RWPE2 (cell line): ENCODE data around the gene ZNF775.

ENCODE experiments used
- ATAC-seq: fragments of 200-7000 bp; cut with Tn5 transposase; 3 replicates; pipeline ENCODE4 v1.9.1; 2021; ENCODE audit warnings: low read depth
- DNase-seq: peaks from one replicate; pipeline ENCODE4 v3.0.0-alpha.2; 2020; ENCODE audit warnings: low spot score
- H3K27ac ChIP-seq: fragments of 450-650 bp; 2 replicates; pipeline ENCODE4 v1.5.1; 2017; ENCODE audit warnings: mild to moderate bottlenecking; ENCODE audit not compliant: poor library complexity, severe bottlenecking
- H3K27me3 ChIP-seq: fragments of 250-450 bp; sonication (Bioruptor Pico); 2 replicates; pipeline ENCODE4 v1.5.1; 2021; ENCODE audit warnings: mild to moderate bottlenecking, moderate library complexity; ENCODE audit not compliant: insufficient read depth, poor library complexity, severe bottlenecking
- H3K36me3 ChIP-seq: fragments of 250-450 bp; sonication (Bioruptor Pico); 2 replicates; pipeline ENCODE4 v1.5.1; 2020; ENCODE audit warnings: low read depth, mild to moderate bottlenecking, moderate library complexity
- H3K4me1 ChIP-seq: fragments of 250-450 bp; sonication (Bioruptor Pico); 2 replicates; pipeline ENCODE4 v1.5.1; 2021; ENCODE audit warnings: mild to moderate bottlenecking, moderate library complexity; ENCODE audit not compliant: insufficient read depth, poor library complexity, severe bottlenecking
- H3K4me3 ChIP-seq: fragments of 250-450 bp; sonication (Bioruptor Pico); 2 replicates; pipeline ENCODE4 v1.5.1; 2021; ENCODE audit warnings: mild to moderate bottlenecking, moderate library complexity; ENCODE audit not compliant: severe bottlenecking
- H3K9me3 ChIP-seq: fragments of 250-450 bp; sonication (Bioruptor Pico); 2 replicates; pipeline ENCODE4 v1.5.1; 2021; ENCODE audit warnings: mild to moderate bottlenecking, moderate library complexity; ENCODE audit not compliant: severe bottlenecking
- TF ChIP-seq, protein P1 (sequence below): fragments of 450-650 bp; IDR thresholded peaks from one replicate; pipeline ENCODE4 v1.5.1; 2017; ENCODE audit warnings: mild to moderate bottlenecking, moderate library complexity; ENCODE audit not compliant: poor library complexity, severe bottlenecking

The ZNF775 gene

DNA sequence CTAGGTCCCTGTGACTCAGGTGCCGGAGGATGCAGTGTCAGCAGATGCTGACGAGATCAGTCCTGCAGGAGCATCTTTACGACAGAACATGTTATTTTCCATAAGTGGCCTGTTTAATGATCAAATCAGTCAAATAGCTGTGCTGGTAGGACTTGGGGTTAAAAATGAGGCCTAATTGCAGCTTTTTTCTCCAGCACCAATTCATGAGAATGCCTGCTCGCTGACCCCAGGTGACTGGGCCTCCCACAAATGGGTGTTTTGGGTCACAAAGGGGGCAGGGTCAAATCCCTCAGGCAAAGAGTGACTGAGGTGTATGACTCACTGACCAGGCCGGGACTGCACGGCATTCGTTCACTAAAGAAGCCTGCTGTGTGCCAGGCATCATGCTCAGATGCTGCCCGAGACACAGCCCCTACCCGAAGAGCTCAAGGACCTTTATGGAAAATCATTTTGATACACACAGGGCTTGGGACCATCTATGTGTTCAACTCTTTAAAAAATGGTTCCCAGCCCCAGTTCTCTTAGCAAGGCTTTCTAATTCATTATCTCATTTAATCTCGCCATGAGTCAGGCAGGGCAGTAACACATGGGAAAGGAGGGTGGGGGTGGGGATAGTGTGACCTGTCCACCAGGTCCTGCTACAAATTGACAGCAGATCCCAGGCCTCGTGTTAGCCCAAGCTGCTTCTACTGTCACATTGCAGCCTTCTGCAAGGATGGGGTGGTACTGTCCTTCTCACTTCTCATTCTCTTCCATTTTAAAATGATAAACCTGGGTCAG, 21.1 kb downstream of the ZNF775 start:
- no peak for DNase-seq
- Histone ChIP-seq H3K36me3 (no peaks in the 10 kb centered on the region), H3K4me1 (peaks cover 14% of the 10 kb centered on the region), H3K4me3 (no peak overlapping the region), H3K27ac (no peak overlapping the region), H3K27me3 (no peaks in the 10 kb centered on the region), H3K9me3 (no peaks in the 10 kb centered on the region)
- peak; percentile 62 for ATAC-seq
- TF ChIP-seq, protein P1, sequence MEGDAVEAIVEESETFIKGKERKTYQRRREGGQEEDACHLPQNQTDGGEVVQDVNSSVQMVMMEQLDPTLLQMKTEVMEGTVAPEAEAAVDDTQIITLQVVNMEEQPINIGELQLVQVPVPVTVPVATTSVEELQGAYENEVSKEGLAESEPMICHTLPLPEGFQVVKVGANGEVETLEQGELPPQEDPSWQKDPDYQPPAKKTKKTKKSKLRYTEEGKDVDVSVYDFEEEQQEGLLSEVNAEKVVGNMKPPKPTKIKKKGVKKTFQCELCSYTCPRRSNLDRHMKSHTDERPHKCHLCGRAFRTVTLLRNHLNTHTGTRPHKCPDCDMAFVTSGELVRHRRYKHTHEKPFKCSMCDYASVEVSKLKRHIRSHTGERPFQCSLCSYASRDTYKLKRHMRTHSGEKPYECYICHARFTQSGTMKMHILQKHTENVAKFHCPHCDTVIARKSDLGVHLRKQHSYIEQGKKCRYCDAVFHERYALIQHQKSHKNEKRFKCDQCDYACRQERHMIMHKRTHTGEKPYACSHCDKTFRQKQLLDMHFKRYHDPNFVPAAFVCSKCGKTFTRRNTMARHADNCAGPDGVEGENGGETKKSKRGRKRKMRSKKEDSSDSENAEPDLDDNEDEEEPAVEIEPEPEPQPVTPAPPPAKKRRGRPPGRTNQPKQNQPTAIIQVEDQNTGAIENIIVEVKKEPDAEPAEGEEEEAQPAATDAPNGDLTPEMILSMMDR: no peak

DNA sequence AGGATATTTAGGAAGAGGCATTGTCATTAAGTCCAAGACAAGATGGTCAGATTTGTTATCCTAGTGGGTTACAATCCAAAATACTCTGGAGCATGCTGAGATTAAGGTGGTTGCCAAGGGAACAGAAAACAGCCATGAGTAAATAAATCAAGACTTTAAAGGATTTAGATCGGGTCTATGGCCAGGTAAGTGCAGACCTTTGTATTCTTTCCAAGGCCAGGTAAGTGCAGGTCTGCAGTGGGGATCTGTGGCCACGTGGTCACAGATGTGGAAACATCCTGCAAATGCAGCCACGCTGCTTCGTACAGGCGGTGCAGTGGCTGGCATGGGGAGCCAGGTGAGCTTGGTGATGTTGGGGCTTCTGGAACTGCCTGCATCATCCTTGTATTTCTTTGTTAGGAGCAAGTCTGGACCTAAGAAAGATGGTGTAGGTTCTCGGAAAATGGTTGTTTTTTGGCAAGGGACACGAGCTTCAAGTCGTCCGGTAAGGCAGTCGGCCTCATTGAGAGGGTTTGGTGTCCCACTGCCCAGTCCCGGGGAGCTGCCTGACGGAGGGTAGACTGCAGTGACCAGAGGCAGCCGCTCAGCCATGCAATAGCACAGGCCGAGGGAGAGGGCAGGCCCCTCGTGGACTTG, 21.8 kb downstream of the ZNF775 start:
- Histone ChIP-seq H3K4me3 (no peak overlapping the region), H3K27me3 (no peaks in the 10 kb centered on the region), H3K4me1 (peaks cover 14% of the 10 kb centered on the region), H3K36me3 (no peaks in the 10 kb centered on the region), H3K9me3 (no peaks in the 10 kb centered on the region), H3K27ac (no peak overlapping the region)
- ATAC-seq: no peak
- TF ChIP-seq, protein P1: no peak
- no peak for DNase-seq

DNA sequence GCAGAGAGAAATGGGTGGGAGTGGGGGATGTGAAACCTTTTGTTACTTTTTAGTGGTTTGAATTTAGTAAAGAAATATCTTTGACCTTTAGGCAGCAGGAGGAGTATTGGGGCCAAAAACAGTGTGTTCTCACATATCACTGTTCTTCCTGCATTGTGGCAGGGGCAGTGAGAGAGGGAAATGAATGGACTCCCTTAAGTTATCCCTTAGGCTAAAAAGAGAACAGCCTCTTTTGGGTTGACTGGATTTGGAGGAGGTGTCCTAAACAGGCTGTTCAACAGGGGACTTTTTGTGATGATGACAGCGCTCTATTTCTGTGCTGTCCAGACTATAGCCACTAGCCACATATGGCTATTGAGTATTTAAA, 22.3 kb downstream of the ZNF775 start:
- H3K36me3 ChIP-seq: no peaks in the 10 kb centered on the region

DNA sequence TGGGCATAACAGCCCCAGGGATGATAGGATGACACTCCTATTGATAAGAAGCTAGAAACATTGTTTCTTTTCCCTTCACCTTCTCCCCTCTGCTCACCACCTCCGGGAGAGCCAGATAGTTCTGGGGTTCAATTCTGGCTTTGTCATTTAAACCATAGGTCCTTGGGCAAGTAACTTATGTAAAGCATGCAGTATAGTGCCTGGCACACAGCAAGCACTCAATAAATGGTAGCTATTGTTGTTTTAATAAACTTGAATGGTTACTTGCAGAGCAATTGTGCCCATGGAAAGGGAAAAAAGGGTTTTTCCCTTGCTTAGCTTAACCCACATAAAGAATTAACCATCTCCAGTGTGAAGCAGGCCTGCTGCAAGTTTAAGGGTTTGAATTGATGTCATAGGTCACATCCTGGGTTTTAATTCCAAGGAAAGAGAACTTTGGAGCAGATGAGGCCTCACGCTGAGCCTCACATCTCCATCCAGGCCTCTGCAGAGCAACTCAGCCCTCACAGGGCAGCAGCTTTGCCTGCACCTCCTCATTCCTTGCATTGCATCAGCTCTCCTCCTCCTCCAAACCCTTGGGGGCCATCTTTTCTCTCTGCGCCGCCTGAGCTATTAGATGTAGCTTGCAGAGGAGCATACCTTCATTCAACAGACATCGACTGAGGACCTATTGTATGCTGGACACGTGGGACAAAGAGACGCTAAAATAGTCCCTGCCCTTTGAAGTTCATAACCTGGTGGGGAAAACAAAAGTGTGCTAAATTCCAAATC, 22.9 kb downstream of the ZNF775 start:
- ATAC-seq (no peak), DNase-seq (no peak)
- H3K4me3 ChIP-seq: no peak overlapping the region
- TF ChIP-seq, protein P1: no peak
- no peaks in the 10 kb centered on the region for H3K27me3 ChIP-seq
- H3K27ac ChIP-seq: no peak overlapping the region
- H3K4me1 ChIP-seq: peaks cover 14% of the 10 kb centered on the region
- H3K9me3 ChIP-seq: no peaks in the 10 kb centered on the region
- no peaks in the 10 kb centered on the region for H3K36me3 ChIP-seq

More for the DNA sequence above, 22.3 kb downstream of the ZNF775 start:
- no peak overlapping the region for H3K4me3 ChIP-seq
- no peaks in the 10 kb centered on the region for H3K27me3 ChIP-seq
- no peak overlapping the region for H3K27ac ChIP-seq
- ATAC-seq (no peak), DNase-seq (no peak)
- TF ChIP-seq, protein P1: no peak
- H3K9me3 ChIP-seq: no peaks in the 10 kb centered on the region
- H3K4me1 ChIP-seq: peaks cover 14% of the 10 kb centered on the region
